DOHH2 (cell line): ENCODE measurements around the gene ADARB1.

ENCODE experiments used
- H3F3A ChIP-seq: fragments of 200-600 bp; sonication (generic), shearing (Covaris generic); 2 replicates; pipeline ENCODE4 v1.6.0; 2016; ENCODE audit warnings: antibody characterized with exemption, mild to moderate bottlenecking; ENCODE audit not compliant: control insufficient read depth, insufficient read depth
- H3K27ac ChIP-seq: fragments of 200-600 bp; sonication (generic); 2 replicates; pipeline ENCODE4 v1.5.1; 2014; ENCODE audit warnings: low read depth, mild to moderate bottlenecking, low read length, moderate library complexity
- H3K27me3 ChIP-seq: fragments of 200-600 bp; sonication (generic); 2 replicates; pipeline ENCODE4 v1.6.1; 2014; ENCODE audit warnings: mild to moderate bottlenecking, low read length, mixed read lengths; ENCODE audit not compliant: control insufficient read depth
- H3K36me3 ChIP-seq: fragments of 200-600 bp; sonication (generic); 2 replicates; pipeline ENCODE4 v1.6.1; 2014; ENCODE audit warnings: mild to moderate bottlenecking, low read length, moderate library complexity, mixed read lengths; ENCODE audit not compliant: control insufficient read depth
- H3K4me1 ChIP-seq: fragments of 200-600 bp; sonication (generic); 2 replicates; pipeline ENCODE4 v1.6.1; 2014; ENCODE audit warnings: mild to moderate bottlenecking, low read length, mixed read lengths; ENCODE audit not compliant: control insufficient read depth
- H3K4me2 ChIP-seq: fragments of 200-600 bp; sonication (generic); 2 replicates; pipeline ENCODE4 v1.6.0; 2014; ENCODE audit warnings: mild to moderate bottlenecking, low read length, moderate library complexity
- H3K4me3 ChIP-seq: fragments of 200-600 bp; sonication (generic); 2 replicates; pipeline ENCODE4 v1.5.1; 2014; ENCODE audit warnings: mild to moderate bottlenecking, low read length, mixed read lengths
- H3K79me2 ChIP-seq: fragments of 200-600 bp; sonication (generic); 2 replicates; pipeline ENCODE4 v1.6.1; 2014; ENCODE audit warnings: mild to moderate bottlenecking, low read length, mixed read lengths; ENCODE audit not compliant: control insufficient read depth
- H3K9me2 ChIP-seq: fragments of 200-600 bp; sonication (generic); replicated peaks from 2 replicates; pipeline ENCODE4 v1.6.1; 2014; ENCODE audit warnings: mild to moderate bottlenecking, low read length, mixed read lengths; ENCODE audit not compliant: control insufficient read depth
- H3K9me3 ChIP-seq: fragments of 200-600 bp; sonication (generic); 2 replicates; pipeline ENCODE4 v1.6.1; 2014; ENCODE audit warnings: antibody characterized with exemption, low read length, mixed read lengths; ENCODE audit not compliant: control insufficient read depth, insufficient read depth
- H4K20me1 ChIP-seq: fragments of 200-600 bp; sonication (generic); 2 replicates; pipeline ENCODE4 v1.6.0; 2014; ENCODE audit warnings: low read depth, mild to moderate bottlenecking, antibody characterized with exemption, low read length, moderate library complexity; ENCODE audit not compliant: control insufficient read depth, insufficient read depth
- CTCF ChIP-seq: fragments of 200-600 bp; sonication (generic); IDR thresholded peaks from one replicate; pipeline ENCODE4 v1.5.1; 2014; ENCODE audit warnings: antibody characterized with exemption, mild to moderate bottlenecking, low read depth, low read length; ENCODE audit not compliant: poor library complexity, severe bottlenecking
- EZH2phosphoT487 ChIP-seq: fragments of 200-600 bp; sonication (generic); IDR thresholded peaks from 2 replicates; pipeline ENCODE4 v1.6.1; 2017; ENCODE audit warnings: borderline replicate concordance, mild to moderate bottlenecking, antibody characterized with exemption, low read length, moderate library complexity, mixed read lengths

The ADARB1 gene

GRCh38 chr21:45192332-45192731 is 118.0 kb downstream of the ADARB1 start:
- no peak overlapping the region for H3K4me3 ChIP-seq
- H4K20me1 ChIP-seq: no peaks in the 10 kb centered on the region
- no peak for TF ChIP-seq CTCF
- TF ChIP-seq EZH2phosphoT487: no peak
- no peaks in the 10 kb centered on the region for H3K79me2 ChIP-seq
- H3K9me3 ChIP-seq: peaks cover 5% of the 10 kb centered on the region; the same call in 1 of the 2 replicates
- H3K4me2 ChIP-seq: no peak overlapping the region
- no peaks in the 10 kb centered on the region for H3K9me2 ChIP-seq
- H3K27ac ChIP-seq: no peak overlapping the region
- H3K27me3 ChIP-seq: peaks cover 6% of the 10 kb centered on the region; the same call in 1 of the 2 replicates
- H3K36me3 ChIP-seq: no peaks in the 10 kb centered on the region
- H3K4me1 ChIP-seq: no peaks in the 10 kb centered on the region
- H3F3A ChIP-seq: no peaks in the 10 kb centered on the region

GRCh38 chr21:45196620-45197019 is 122.2 kb downstream of the ADARB1 start:
- Histone ChIP-seq H3K9me2 (no peaks in the 10 kb centered on the region), H3F3A (no peaks in the 10 kb centered on the region), H3K4me2 (no peak overlapping the region), H4K20me1 (no peaks in the 10 kb centered on the region), H3K4me1 (no peaks in the 10 kb centered on the region), H3K9me3 (no peaks in the 10 kb centered on the region), H3K79me2 (no peaks in the 10 kb centered on the region), H3K36me3 (no peaks in the 10 kb centered on the region), H3K27me3 (peaks cover 6% of the 10 kb centered on the region; the same call in 1 of the 2 replicates), H3K27ac (no peak overlapping the region), H3K4me3 (no peak overlapping the region)
- no peak for TF ChIP-seq EZH2phosphoT487

- H3K27ac ChIP-seq: no peak overlapping the region
These were observed 124.8 kb downstream of the ADARB1 start for GRCh38 chr21:45199201-45199600.

GRCh38 chr21:45200031-45200430 is 125.7 kb downstream of the ADARB1 start:
- TF ChIP-seq EZH2phosphoT487: no peak
- no peak for TF ChIP-seq CTCF
- H3K27me3 ChIP-seq: no peaks in the 10 kb centered on the region
- no peaks in the 10 kb centered on the region for H3K9me2 ChIP-seq
- no peaks in the 10 kb centered on the region for H3K79me2 ChIP-seq
- no peaks in the 10 kb centered on the region for H3K4me1 ChIP-seq
- H4K20me1 ChIP-seq: no peaks in the 10 kb centered on the region
- H3K9me3 ChIP-seq: no peaks in the 10 kb centered on the region
- no peak overlapping the region for H3K4me2 ChIP-seq
- H3K4me3 ChIP-seq: no peak overlapping the region
- no peak overlapping the region for H3K27ac ChIP-seq
- H3K36me3 ChIP-seq: no peaks in the 10 kb centered on the region
- H3F3A ChIP-seq: no peaks in the 10 kb centered on the region

More at GRCh38 chr21:45199201-45199600, 124.8 kb downstream of the ADARB1 start:
- H3K27me3 ChIP-seq: peaks cover 6% of the 10 kb centered on the region; the same call in 1 of the 2 replicates
- no peaks in the 10 kb centered on the region for H3F3A ChIP-seq
- no peak for TF ChIP-seq EZH2phosphoT487
- no peak for TF ChIP-seq CTCF
- no peak overlapping the region for H3K4me3 ChIP-seq
- no peaks in the 10 kb centered on the region for H3K4me1 ChIP-seq
- no peaks in the 10 kb centered on the region for H3K36me3 ChIP-seq
- H3K9me3 ChIP-seq: no peaks in the 10 kb centered on the region
- no peaks in the 10 kb centered on the region for H3K79me2 ChIP-seq
- no peak overlapping the region for H3K4me2 ChIP-seq
- no peaks in the 10 kb centered on the region for H4K20me1 ChIP-seq
- H3K9me2 ChIP-seq: no peaks in the 10 kb centered on the region
